Right hindlimb (tissue), 1 donor: ENCODE measurements around the gene BMS1.
"Not testable (repeated sequence)": the region's sequence is repeated elsewhere in the genome, so short reads cannot be mapped to it uniquely, and the experiment has no call there.

Experiments
- DNase-seq: peaks from one replicate; pipeline ENCODE4 v3.0.0-alpha.2; 2018

BMS1 gene

DNA sequence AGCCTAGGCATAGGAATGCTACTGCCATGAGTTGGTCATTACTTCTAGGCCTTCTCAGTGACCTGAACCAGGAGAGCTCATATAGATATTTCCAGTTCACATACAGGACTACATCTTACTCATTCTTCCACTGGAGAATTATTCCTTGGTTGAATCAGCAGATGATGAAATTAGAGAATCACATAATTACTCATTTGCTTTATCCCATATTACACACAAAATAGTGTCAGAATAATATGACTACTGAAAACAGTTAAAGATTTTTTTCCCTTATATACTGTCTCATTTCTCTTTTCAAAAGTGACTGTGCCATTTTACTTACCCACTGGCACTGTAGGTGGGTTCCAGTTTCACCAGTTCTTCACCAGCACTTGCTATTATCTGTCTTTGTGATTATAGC lies 18.5 kb downstream of the BMS1 start:
- no peak for DNase-seq

GRCh38 chr10:42802876-42803275 lies 20.3 kb downstream of the BMS1 start:
- no peak for DNase-seq

DNA sequence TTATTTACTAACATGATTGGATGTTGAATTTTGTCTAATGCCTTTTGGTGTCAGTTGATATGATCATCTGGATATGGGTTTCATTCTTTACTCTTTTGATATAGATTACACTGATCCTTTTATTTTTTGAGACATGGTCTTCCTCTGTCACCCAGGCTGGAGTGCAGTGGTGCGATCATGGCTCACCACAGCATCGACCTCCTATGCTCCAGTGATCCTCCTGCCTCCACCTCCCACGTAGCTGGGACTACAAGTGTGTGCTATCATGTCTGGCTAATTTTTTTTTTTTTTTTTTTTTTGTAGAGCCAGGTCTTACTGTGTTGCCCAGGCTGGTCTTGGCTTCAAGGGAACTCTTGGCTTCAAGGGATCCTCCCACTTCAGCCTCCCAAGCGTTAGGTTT lies 27.1 kb downstream of the BMS1 start:
- no peak for DNase-seq

GRCh38 chr10:42812028-42812427 lies 29.4 kb downstream of the BMS1 start:
- no peak for DNase-seq

DNA sequence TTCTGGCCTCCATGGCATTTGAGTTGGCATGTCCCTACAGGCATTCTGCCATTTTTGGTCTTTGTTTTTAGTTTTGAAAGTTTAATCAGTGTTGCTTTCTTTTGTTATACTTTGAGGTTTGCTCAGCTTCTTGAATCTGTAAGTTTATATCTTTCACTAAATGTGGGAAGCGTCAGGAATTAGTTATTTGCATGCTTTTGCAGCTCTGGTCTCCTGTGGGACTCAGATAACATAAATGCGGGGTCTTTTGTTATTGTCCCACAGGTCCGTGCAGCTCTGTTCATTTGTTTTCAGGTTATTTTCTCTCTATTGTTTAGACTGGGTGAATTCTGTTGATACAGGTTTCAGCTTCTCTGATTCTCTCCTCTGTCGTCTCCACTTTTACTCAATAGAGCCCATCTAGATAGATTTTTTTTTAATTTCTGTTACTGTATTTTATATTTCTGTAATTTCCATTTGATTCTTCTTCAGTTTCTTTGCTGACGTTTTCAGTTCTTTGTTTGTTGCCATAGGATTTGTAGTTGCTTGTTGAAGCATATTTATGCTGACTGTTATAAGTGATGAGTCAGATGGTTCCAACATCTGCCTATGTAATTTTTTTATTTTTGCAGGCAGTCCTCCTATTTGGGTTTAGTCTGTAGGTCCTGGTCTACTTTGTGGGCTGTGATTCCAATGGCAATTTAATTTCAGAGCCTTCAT lies 31.5 kb downstream of the BMS1 start:
- not testable (repeated sequence) for DNase-seq

- not testable (repeated sequence) for DNase-seq
Measured at GRCh38 chr10:42816334-42816733, 33.7 kb downstream of the BMS1 start.

DNA sequence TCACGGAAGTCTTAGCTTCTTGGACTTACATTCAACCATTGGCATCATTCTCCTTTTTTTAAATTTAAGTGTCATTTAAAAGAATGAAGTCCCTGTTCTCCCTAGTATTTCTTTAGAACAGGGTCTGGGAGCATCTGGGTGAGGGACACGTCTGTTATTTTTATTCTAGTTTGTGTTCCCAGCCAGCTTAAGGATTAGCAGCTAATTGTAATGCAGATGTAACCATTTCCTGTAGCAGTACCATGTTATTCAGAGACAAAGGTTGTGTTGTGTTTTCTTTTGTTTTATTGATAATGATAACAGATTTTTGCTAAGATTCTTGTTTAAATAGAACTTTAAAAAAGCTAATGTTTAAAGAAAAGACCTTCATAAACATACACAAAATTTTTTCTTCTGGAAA lies 34.3 kb downstream of the BMS1 start:
- DNase-seq: no peak

DNA sequence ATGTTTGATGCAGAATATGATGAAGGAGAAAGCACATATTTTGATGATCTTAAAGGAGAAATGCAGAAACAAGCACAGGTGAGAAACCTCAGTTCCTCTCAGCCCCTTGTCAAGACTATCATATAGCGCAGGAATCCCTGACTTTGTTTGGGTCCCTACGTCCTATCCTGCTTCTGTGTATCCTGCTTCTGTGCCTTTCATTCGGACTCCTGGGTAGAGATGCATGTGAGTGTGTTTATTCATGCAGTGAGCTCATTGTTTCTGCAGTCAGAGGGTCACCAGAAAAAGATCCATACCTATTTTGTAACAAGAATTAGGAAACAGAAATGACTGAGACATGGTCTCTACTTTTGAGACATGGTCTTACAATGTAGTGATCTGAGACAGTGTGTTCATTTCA lies 34.8 kb downstream of the BMS1 start:
- DNase-seq: not testable (repeated sequence)

DNA sequence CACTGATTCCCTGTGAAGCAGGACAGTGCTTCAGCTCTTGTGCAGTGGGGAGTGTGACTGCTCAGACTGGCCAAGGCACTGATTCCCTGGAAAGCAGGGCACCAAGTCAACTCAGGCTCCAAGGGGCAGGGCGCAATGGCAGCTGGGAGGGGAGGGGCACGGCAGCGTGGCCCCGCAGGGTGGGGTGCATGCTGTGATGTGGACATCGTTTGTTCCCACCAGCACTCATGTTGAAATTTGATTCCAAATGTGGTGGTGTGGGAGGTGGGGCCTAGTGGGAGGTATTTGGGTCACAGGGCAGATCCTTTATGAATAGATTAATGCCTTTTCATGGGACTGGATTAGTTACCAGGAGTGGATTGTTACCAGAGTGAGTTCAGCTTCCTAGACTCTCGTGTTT lies 44.2 kb downstream of the BMS1 start:
- not testable (repeated sequence) for DNase-seq

DNA sequence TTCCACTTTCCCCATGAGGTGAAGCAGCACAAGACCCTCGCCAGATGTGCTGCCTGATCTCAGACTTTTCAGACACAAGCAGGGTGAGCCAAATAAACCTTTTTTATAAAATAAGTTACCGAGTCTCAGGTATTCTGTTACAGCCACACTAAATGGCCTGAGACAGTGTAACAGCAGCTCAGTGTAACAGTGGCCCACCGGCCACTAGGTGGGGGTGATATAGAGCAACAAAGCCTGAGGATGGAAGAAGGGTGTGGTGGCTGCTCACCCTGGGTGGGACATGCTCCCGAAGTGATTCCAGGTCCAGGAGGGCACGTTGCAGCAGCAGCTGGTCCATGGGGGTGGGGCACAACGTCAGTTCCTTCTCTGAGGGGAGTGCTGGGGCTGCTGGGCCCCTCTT lies 44.6 kb downstream of the BMS1 start:
- DNase-seq: no peak

DNA sequence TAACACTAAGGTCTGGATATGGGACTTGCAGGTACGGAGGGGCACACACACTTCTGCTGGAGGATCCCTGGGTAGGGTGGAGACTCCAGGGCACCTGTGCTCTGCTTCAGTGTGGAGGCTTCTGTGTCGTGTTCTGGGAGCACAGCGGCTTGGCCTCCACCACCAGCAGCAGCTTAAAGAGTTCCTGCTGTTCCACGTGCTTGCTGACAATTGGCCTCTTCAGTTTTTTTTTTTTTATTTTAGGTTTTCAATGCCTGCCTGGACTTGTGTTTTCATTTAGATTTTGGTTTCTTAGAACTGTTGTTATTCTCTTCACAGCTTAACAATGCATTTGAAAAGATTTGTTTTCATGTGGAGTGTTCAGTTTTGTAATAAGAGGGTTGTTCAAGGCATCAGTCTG lies 45.8 kb downstream of the BMS1 start:
- not testable (repeated sequence) for DNase-seq

DNA sequence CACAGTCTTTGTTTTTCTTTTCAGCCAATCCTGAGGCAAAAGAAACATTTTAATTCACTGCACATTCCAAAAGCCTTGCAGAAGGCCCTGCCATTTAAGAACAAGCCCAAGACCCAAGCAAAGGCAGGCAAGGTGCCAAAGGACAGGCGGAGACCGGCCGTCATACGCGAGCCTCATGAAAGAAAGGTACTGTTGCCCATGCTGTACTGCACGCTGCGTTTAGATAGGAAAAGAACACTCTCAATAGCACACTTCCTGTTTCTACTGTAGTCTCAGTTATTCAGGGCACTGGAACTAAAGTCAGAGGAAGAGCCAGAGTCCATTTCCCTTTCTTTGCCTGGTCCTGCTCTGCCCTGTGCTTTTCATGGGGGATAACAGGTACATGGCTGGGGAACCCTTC lies 47.6 kb downstream of the BMS1 start:
- no peak for DNase-seq

DNA sequence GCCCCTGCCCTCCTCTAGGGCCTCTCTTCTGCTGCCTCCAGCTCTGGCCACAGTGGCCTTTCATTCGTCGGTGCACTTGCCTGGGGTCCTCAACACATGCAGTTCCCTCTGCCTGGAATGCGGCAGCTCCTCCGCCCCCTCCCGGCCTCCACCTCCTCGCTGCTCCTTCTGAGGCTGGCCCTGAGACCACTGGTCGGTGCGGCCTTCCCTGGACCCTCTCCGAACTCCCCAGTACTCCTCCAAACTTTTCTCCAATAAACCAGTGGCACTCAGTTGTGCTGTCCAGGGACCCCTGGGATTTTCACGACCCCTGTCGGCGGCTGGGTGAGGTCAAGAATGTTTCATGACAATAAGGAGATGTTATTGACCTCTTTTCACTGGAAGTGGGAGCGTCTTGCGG lies 53.5 kb downstream of the BMS1 start:
- no peak for DNase-seq

- DNase-seq: no peak
Measured at GRCh38 chr10:42836771-42837468, 54.3 kb downstream of the BMS1 start.

GRCh38 chr10:42844810-42845209 lies 62.2 kb downstream of the BMS1 start:
- not testable (repeated sequence) for DNase-seq

- DNase-seq: not testable (repeated sequence)
Measured at GRCh38 chr10:42847261-42847660, 64.7 kb downstream of the BMS1 start.

GRCh38 chr10:42850931-42851330 lies 68.3 kb downstream of the BMS1 start:
- DNase-seq: no peak

GRCh38 chr10:42859256-42859655 lies 76.7 kb downstream of the BMS1 start:
- no peak for DNase-seq

GRCh38 chr10:42860016-42860415 lies 77.4 kb downstream of the BMS1 start:
- DNase-seq: not testable (repeated sequence)

DNA sequence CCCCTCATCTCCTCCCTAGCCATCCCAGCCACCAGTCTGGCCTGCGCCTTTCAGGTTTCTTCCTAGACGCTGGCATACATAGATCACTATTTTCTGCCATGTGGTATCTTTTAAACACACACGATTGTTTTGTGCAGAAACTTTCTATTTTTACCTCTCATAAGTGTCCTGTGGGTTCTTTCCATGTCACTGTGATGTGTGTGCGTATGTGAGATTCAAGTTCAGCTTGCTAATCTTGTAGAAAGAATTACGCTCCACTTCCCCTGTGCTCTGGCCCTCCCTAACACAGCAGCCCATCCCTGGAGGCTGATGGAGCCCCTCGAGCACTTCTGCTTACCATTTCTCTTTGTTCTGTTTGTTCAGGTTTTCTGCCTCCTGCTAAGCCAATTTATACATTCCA lies 80.2 kb downstream of the BMS1 start:
- DNase-seq: not testable (repeated sequence)

- no peak for DNase-seq
Measured at GRCh38 chr10:42864575-42864974, 82.0 kb downstream of the BMS1 start.

- DNase-seq: no peak
Measured at GRCh38 chr10:42865716-42866114, 83.1 kb downstream of the BMS1 start.

DNA sequence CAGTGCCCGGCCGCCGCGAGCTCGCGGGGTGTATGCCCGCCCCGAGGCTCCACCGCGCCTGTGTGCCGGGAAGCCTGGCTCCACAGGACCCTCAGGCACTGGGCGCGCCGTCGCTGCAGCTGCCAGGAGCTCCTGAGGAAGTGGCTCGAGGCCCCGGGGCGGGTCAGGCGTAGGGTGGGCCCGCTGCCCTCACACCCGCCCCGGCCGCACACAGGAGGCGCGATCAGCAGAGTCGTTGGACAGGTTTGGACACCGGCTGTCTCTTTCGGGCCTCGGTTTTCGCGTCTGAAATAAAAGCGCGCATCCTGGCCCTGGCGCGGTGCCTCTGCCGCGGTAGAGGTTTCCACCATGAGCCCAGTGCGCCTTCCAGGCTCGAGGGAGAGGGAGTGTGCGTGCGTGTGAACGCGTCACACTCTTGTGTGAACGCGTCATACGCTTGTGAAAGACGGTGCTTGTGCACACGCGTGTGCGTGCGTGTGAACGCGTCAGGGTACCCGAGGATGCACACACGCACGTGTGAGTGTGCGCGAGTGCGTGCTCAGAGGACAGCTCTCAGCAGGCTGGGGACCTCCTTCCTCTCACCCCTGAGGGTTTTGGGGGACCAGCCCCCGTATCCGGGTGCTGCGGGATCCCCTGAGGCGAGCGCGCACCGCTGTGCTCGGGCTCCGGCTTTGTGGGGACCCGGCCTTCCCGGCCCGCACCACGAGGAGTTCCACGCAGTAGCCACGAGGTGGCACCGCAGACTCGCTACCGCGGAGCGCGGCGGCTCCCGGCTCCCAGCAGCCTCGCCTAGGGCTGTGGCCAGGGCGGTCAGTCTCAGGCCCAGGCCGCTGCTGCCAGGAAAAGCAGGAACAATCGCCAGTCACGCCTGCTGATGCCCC lies 83.8 kb downstream of the BMS1 start:
- DNase-seq: peak; percentile 75

DNA sequence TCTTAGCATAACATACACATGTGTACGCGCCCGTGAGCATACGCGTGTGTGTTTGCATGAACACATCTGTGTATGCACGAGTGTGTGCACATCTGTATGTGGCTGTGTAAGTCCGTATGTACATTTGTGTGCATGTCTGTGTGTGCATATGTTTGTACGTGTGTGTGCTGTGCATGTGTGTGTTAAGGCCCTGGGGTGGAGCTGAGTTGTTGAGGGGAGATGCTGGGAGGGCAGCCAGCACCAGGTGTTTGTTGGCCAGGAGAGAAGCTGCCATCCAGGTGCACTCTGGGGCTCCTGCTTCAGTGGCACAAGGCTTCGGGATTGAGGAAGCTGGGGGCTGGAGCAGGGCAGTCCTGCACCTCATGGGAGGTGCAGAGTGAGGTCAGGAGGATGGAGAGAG lies 85.0 kb downstream of the BMS1 start:
- DNase-seq: no peak
